ENCODE measurements around the gene ANKRD39. TPM values are rescaled to one million over a fixed set of nuclear protein-coding genes. Genes with fewer than 3 reads are reported as not detected.

ANKRD39 gene
- total and polyA plus RNA-seq, 2 of the 8 experiments (the other 6 are each of a cell fraction or from before 2014, with no cell fraction given) = 18.5 to 21.3 TPM

- TF ChIP-seq, protein P1, sequence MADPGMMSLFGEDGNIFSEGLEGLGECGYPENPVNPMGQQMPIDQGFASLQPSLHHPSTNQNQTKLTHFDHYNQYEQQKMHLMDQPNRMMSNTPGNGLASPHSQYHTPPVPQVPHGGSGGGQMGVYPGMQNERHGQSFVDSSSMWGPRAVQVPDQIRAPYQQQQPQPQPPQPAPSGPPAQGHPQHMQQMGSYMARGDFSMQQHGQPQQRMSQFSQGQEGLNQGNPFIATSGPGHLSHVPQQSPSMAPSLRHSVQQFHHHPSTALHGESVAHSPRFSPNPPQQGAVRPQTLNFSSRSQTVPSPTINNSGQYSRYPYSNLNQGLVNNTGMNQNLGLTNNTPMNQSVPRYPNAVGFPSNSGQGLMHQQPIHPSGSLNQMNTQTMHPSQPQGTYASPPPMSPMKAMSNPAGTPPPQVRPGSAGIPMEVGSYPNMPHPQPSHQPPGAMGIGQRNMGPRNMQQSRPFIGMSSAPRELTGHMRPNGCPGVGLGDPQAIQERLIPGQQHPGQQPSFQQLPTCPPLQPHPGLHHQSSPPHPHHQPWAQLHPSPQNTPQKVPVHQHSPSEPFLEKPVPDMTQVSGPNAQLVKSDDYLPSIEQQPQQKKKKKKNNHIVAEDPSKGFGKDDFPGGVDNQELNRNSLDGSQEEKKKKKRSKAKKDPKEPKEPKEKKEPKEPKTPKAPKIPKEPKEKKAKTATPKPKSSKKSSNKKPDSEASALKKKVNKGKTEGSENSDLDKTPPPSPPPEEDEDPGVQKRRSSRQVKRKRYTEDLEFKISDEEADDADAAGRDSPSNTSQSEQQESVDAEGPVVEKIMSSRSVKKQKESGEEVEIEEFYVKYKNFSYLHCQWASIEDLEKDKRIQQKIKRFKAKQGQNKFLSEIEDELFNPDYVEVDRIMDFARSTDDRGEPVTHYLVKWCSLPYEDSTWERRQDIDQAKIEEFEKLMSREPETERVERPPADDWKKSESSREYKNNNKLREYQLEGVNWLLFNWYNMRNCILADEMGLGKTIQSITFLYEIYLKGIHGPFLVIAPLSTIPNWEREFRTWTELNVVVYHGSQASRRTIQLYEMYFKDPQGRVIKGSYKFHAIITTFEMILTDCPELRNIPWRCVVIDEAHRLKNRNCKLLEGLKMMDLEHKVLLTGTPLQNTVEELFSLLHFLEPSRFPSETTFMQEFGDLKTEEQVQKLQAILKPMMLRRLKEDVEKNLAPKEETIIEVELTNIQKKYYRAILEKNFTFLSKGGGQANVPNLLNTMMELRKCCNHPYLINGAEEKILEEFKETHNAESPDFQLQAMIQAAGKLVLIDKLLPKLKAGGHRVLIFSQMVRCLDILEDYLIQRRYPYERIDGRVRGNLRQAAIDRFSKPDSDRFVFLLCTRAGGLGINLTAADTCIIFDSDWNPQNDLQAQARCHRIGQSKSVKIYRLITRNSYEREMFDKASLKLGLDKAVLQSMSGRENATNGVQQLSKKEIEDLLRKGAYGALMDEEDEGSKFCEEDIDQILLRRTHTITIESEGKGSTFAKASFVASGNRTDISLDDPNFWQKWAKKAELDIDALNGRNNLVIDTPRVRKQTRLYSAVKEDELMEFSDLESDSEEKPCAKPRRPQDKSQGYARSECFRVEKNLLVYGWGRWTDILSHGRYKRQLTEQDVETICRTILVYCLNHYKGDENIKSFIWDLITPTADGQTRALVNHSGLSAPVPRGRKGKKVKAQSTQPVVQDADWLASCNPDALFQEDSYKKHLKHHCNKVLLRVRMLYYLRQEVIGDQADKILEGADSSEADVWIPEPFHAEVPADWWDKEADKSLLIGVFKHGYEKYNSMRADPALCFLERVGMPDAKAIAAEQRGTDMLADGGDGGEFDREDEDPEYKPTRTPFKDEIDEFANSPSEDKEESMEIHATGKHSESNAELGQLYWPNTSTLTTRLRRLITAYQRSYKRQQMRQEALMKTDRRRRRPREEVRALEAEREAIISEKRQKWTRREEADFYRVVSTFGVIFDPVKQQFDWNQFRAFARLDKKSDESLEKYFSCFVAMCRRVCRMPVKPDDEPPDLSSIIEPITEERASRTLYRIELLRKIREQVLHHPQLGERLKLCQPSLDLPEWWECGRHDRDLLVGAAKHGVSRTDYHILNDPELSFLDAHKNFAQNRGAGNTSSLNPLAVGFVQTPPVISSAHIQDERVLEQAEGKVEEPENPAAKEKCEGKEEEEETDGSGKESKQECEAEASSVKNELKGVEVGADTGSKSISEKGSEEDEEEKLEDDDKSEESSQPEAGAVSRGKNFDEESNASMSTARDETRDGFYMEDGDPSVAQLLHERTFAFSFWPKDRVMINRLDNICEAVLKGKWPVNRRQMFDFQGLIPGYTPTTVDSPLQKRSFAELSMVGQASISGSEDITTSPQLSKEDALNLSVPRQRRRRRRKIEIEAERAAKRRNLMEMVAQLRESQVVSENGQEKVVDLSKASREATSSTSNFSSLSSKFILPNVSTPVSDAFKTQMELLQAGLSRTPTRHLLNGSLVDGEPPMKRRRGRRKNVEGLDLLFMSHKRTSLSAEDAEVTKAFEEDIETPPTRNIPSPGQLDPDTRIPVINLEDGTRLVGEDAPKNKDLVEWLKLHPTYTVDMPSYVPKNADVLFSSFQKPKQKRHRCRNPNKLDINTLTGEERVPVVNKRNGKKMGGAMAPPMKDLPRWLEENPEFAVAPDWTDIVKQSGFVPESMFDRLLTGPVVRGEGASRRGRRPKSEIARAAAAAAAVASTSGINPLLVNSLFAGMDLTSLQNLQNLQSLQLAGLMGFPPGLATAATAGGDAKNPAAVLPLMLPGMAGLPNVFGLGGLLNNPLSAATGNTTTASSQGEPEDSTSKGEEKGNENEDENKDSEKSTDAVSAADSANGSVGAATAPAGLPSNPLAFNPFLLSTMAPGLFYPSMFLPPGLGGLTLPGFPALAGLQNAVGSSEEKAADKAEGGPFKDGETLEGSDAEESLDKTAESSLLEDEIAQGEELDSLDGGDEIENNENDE (IDR thresholded peaks at IDR 0.05; ENCODE audit: insufficient replicate concordance, low read length) = no peak
- no peak for TF ChIP-seq HDAC2 (IDR thresholded peaks at IDR 0.05; ENCODE audit: borderline replicate concordance in 1 of 2, low read depth in 2 of 2, low read length in 2 of 2)
- no peak for TF ChIP-seq RNF2 (IDR thresholded peaks at IDR 0.05; ENCODE audit: borderline replicate concordance, low read depth, low read length, missing control alignments, poor library complexity, severe bottlenecking)
- TF ChIP-seq RBBP5 (IDR thresholded peaks at IDR 0.05; ENCODE audit: borderline replicate concordance, low read depth, low read length) = no peak
- TF ChIP-seq RXRA (IDR thresholded peaks at IDR 0.05; ENCODE audit: insufficient read depth, low read depth, low read length) = no peak
These were observed 35.7 kb upstream of the ANKRD39 start (continued) for GRCh38 chr2:96893289-96894150.

Data from H1 (cell line).